Endothelial cell of umbilical vein (primary cell): ENCODE data around the gene SNX25.

ENCODE experiments used
- EZH2 ChIP-seq: IDR thresholded peaks from 2 replicates; pipeline ENCODE4 v1.6.1; 2012; ENCODE audit warnings: borderline replicate concordance, low read depth, mild to moderate bottlenecking, moderate library complexity, low read length, inconsistent platforms; ENCODE audit not compliant: severe bottlenecking
- FOS ChIP-seq: IDR thresholded peaks from 2 replicates; pipeline ENCODE4 v1.6.1; 2011; ENCODE audit warnings: mild to moderate bottlenecking, low read length, moderate library complexity, borderline replicate concordance; ENCODE audit not compliant: insufficient read depth
- GATA2 ChIP-seq: IDR thresholded peaks from 2 replicates; pipeline ENCODE4 v1.7.0; 2011; ENCODE audit warnings: low read depth, mild to moderate bottlenecking, moderate library complexity, mixed read lengths, low read length; ENCODE audit not compliant: insufficient read length, insufficient read depth
- MYC ChIP-seq: IDR thresholded peaks from one replicate; pipeline ENCODE4 v1.6.1; 2011; ENCODE audit warnings: mild to moderate bottlenecking, low read depth, low read length
- POLR2A ChIP-seq: IDR thresholded peaks from 2 replicates; pipeline ENCODE4 v1.6.1; 2012; ENCODE audit warnings: low read depth, mild to moderate bottlenecking, control low read depth, low read length
- POLR2AphosphoS5 ChIP-seq: IDR thresholded peaks from 2 replicates; pipeline ENCODE4 v1.6.1; 2012; ENCODE audit warnings: low read depth, mild to moderate bottlenecking, control low read depth, low read length, moderate library complexity; ENCODE audit not compliant: insufficient read depth
- TF ChIP-seq, protein P1 (sequence below), 2 donors: IDR thresholded peaks; 1 replicate in 1 of 2; 2 replicates in 1 of 2; pipeline ENCODE4 v1.5.1; 2011; ENCODE audit warnings: low read length in 2 of 2, mild to moderate bottlenecking in 2 of 2, moderate library complexity in 2 of 2, control low read depth in 1 of 2, inconsistent platforms in 1 of 2, low read depth in 1 of 2; ENCODE audit not compliant: insufficient read depth in 1 of 2; ENCODE audit errors: extremely low read depth in 1 of 2

DNA sequence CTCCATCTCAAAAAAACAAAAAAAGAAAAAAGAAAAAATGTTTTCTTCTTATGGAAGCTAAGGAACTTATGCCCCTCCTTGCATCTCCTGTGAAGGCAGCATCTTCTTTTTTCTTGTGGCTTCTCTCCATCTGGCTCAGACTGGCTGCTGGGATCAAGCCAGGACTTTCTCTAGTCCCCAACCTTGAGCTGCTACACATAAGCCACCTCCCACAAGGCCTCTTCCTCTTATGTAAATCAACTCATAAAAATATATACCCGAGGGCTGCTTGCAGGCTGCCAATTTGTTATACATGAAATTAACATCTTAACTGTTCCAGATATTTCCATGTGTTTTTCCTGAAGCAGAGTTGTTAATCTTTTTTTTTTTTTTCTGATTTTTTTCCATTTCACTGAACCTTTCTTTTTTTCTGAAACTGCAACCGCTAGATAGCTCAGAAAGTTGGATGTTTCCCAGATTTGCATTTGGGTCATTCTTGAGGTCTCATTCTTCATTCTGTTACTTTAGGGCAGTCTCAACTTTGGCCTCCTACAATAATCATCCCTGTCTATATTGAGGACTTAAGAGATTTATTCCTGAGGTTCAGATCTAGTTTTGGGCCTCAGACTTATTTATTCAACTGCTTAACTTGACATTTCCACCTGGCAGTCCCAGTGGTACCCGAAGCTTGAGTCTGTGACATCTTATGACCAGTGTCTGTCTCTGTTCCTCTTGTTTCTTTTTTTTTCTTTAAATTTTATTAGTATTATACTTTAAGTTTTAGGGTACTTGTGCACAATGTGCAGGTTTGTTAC, 10.3 kb downstream of the SNX25 start:
- TF ChIP-seq, protein P1, sequence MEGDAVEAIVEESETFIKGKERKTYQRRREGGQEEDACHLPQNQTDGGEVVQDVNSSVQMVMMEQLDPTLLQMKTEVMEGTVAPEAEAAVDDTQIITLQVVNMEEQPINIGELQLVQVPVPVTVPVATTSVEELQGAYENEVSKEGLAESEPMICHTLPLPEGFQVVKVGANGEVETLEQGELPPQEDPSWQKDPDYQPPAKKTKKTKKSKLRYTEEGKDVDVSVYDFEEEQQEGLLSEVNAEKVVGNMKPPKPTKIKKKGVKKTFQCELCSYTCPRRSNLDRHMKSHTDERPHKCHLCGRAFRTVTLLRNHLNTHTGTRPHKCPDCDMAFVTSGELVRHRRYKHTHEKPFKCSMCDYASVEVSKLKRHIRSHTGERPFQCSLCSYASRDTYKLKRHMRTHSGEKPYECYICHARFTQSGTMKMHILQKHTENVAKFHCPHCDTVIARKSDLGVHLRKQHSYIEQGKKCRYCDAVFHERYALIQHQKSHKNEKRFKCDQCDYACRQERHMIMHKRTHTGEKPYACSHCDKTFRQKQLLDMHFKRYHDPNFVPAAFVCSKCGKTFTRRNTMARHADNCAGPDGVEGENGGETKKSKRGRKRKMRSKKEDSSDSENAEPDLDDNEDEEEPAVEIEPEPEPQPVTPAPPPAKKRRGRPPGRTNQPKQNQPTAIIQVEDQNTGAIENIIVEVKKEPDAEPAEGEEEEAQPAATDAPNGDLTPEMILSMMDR (IDR thresholded peaks at IDR 0.05; ENCODE audit: extremely low read depth in 1 of 2, insufficient read depth in 1 of 2, low read depth in 1 of 2, low read length in 2 of 2) = no peak
- TF ChIP-seq MYC (no peak), POLR2A (no peak), EZH2 (no peak), POLR2AphosphoS5 (no peak), GATA2 (no peak), FOS (no peak)
